Breast epithelium (tissue), 4 donors: Measurements from ENCODE around the gene TP53I11. TPM values are rescaled to one million over a fixed set of nuclear protein-coding genes. Genes with fewer than 3 reads are reported as not detected.

Experiments used
- DNase-seq, 2 donors: peaks; one replicate each; pipeline ENCODE4 v3.0.0-alpha.2; 2019; ENCODE audit warnings: low spot score in 2 of 2
- H3K27ac ChIP-seq, 2 donors: fragments of 200-600 bp; sonication (generic) in 1 of 2; one replicate each; pipeline ENCODE4 v1.5.1; 2016 to 2019; ENCODE audit warnings: mild to moderate bottlenecking in 1 of 2
- H3K27me3 ChIP-seq, 2 donors: fragments of 200-600 bp; sonication (generic) in 1 of 2; one replicate each; pipeline versions ENCODE4 v1.5.1 to v1.6.0; 2017 to 2019; ENCODE audit warnings: control low read depth in 1 of 2, mild to moderate bottlenecking in 1 of 2
- H3K36me3 ChIP-seq: fragments of 200-600 bp; one replicate; pipeline ENCODE4 v1.5.1; 2019
- H3K4me1 ChIP-seq, 2 donors: fragments of 200-600 bp; sonication (generic); one replicate each; pipeline ENCODE4 v1.5.1; 2016 to 2019; ENCODE audit warnings: control low read depth in 1 of 2
- H3K4me3 ChIP-seq, 3 donors: fragments of 200-600 bp; sonication (generic); 1 replicate in 2 of 3; 2 replicates in 1 of 3; pipeline ENCODE4 v1.5.1; 2016 to 2019; ENCODE audit warnings: mild to moderate bottlenecking in 3 of 3, moderate library complexity in 2 of 3
- H3K9me3 ChIP-seq, 2 donors: fragments of 200-600 bp; sonication (generic) in 1 of 2; one replicate each; pipeline ENCODE4 v1.5.1; 2016 to 2019; ENCODE audit warnings: control low read depth in 1 of 2
- CTCF ChIP-seq, 3 donors: fragments of 450-650 bp; IDR thresholded peaks; one replicate each; pipeline ENCODE4 v1.5.1; 2016 to 2017; ENCODE audit warnings: antibody characterized with exemption in 3 of 3, mild to moderate bottlenecking in 3 of 3, moderate library complexity in 3 of 3
- POLR2A ChIP-seq: fragments of 450-650 bp; IDR thresholded peaks from one replicate; pipeline ENCODE4 v1.6.1; 2016; ENCODE audit warnings: antibody characterized with exemption, mild to moderate bottlenecking, moderate library complexity
- POLR2AphosphoS5 ChIP-seq, 3 donors: sonication (generic); formaldehyde crosslinking; IDR thresholded peaks; one replicate each; pipeline ENCODE4 v1.6.1; 2017; ENCODE audit warnings: antibody characterized with exemption in 3 of 3
- intact Hi-C: fragments of 100-400 bp; cut with DNase I; formaldehyde crosslinking; loops from one replicate; pipeline ENCODE4 v1.15.1; 2023; ENCODE audit warnings: low total_unique reads
- total RNA-seq, 3 donors: library from RNA; depleted of rRNA; stranded (reverse); fragments of >200 nt; gene quantifications; one replicate each; pipeline ENCODE4 v1.1.0, GENCODE V29; 2016

TP53I11 gene
- total RNA-seq, 3 donors from 2014 or later, result 30.7 to 91.1 (median 75.7) TPM

GRCh38 chr11:44973632-44974401 is 23.1 kb upstream of the TP53I11 start:
- intact Hi-C loops, result no loop called here
- H3K9me3 ChIP-seq, result no peaks in the 10 kb centered on the region
- no peak overlapping the region for H3K27ac ChIP-seq
- no peak for TF ChIP-seq CTCF (IDR thresholded peaks at IDR 0.05)
- no peak for TF ChIP-seq POLR2AphosphoS5 (IDR thresholded peaks at IDR 0.05)
- TF ChIP-seq POLR2A, result no peak
- no peaks in the 10 kb centered on the region for H3K27me3 ChIP-seq
- no peak overlapping the region for H3K4me3 ChIP-seq
- no peak for DNase-seq
- H3K4me1 ChIP-seq, result peaks cover 0 to 6% of the 10 kb centered on the region in 2 donors
- H3K36me3 ChIP-seq, result no peaks in the 10 kb centered on the region

- Histone ChIP-seq H3K36me3 (no peaks in the 10 kb centered on the region), H3K27me3 (no peaks in the 10 kb centered on the region), H3K27ac (no peak overlapping the region), H3K9me3 (no peaks in the 10 kb centered on the region), H3K4me3 (no peak overlapping the region), H3K4me1 (peaks cover 0 to 1% of the 10 kb centered on the region in 2 donors)
- no peak for DNase-seq
- no peak for TF ChIP-seq POLR2AphosphoS5 (IDR thresholded peaks at IDR 0.05)
- no peak for TF ChIP-seq POLR2A
- no peak for TF ChIP-seq CTCF (IDR thresholded peaks at IDR 0.05)
- intact Hi-C loops, result no loop called here
Measured at GRCh38 chr11:44972746-44973435, 22.2 kb upstream of the TP53I11 start.

- H3K4me1 ChIP-seq, result no peaks in the 10 kb centered on the region
- no peaks in the 10 kb centered on the region for H3K9me3 ChIP-seq
- no peak overlapping the region for H3K4me3 ChIP-seq
- TF ChIP-seq POLR2AphosphoS5 (IDR thresholded peaks at IDR 0.05) (no peak), CTCF (IDR thresholded peaks at IDR 0.05) (no peak), POLR2A (no peak)
- intact Hi-C loops, result no loop called here
- no peaks in the 10 kb centered on the region for H3K27me3 ChIP-seq
- H3K36me3 ChIP-seq, result no peaks in the 10 kb centered on the region
- no peak overlapping the region for H3K27ac ChIP-seq
- no peak for DNase-seq
Measured at GRCh38 chr11:44971185-44971584, 20.5 kb upstream of the TP53I11 start.

GRCh38 chr11:44970293-44970692 is 19.6 kb upstream of the TP53I11 start:
- intact Hi-C loops, result no loop called here
- TF ChIP-seq POLR2A, result no peak
- TF ChIP-seq POLR2AphosphoS5 (IDR thresholded peaks at IDR 0.05), result no peak
- Histone ChIP-seq H3K27ac (no peak overlapping the region), H3K36me3 (no peaks in the 10 kb centered on the region), H3K4me3 (no peak overlapping the region), H3K4me1 (no peaks in the 10 kb centered on the region), H3K9me3 (no peaks in the 10 kb centered on the region), H3K27me3 (no peaks in the 10 kb centered on the region)
- DNase-seq, result no peak

GRCh38 chr11:44969651-44970252 is 19.1 kb upstream of the TP53I11 start:
- DNase-seq, result no peak
- Histone ChIP-seq H3K36me3 (no peaks in the 10 kb centered on the region), H3K4me3 (no peak overlapping the region), H3K4me1 (no peaks in the 10 kb centered on the region), H3K27ac (no peak overlapping the region), H3K9me3 (no peaks in the 10 kb centered on the region), H3K27me3 (no peaks in the 10 kb centered on the region)
- intact Hi-C loops, result no loop called here
- TF ChIP-seq POLR2A, result no peak
- no peak for TF ChIP-seq CTCF (IDR thresholded peaks at IDR 0.05)
- no peak for TF ChIP-seq POLR2AphosphoS5 (IDR thresholded peaks at IDR 0.05)
